Activated CD4-positive, CD25-positive, alpha-beta regulatory T cell treated with anti-CD3 and anti-CD28 coated beads, Interleukin-2, amount 50 U/mL, for 72 hours (primary cell): ENCODE measurements around the gene CYS1.
"Not testable (repeated sequence)": the region's sequence is repeated elsewhere in the genome, so short reads cannot be mapped to it uniquely, and the experiment has no call there.

Experiments
- DNase-seq: peaks from one replicate; pipeline ENCODE4 v3.0.0; 2021

Gene CYS1

GRCh38 chr2:10011606-10012325 lies 68.4 kb downstream of the CYS1 start:
- not testable (repeated sequence) for DNase-seq

GRCh38 chr2:10010861-10011605 lies 69.2 kb downstream of the CYS1 start:
- DNase-seq, result not testable (repeated sequence)

GRCh38 chr2:10009811-10010781 lies 70.1 kb downstream of the CYS1 start:
- no peak for DNase-seq

GRCh38 chr2:10009271-10009810 lies 70.9 kb downstream of the CYS1 start:
- DNase-seq, result no peak

GRCh38 chr2:10008809-10009176 lies 71.4 kb downstream of the CYS1 start:
- DNase-seq, result no peak

- no peak for DNase-seq
These were observed 72.0 kb downstream of the CYS1 start for GRCh38 chr2:10007921-10008808.

GRCh38 chr2:10007435-10007834 lies 72.8 kb downstream of the CYS1 start:
- no peak for DNase-seq
